HG03135 (cell line): ENCODE results near the gene VEGFC.

Experiments
- ATAC-seq: cut with Tn5 transposase; IDR thresholded peaks from one replicate; pipeline ENCODE4 v1.9.1; 2021; ENCODE audit warnings: mild to moderate bottlenecking, moderate library complexity; ENCODE audit not compliant: unreplicated experiment

The VEGFC gene

DNA sequence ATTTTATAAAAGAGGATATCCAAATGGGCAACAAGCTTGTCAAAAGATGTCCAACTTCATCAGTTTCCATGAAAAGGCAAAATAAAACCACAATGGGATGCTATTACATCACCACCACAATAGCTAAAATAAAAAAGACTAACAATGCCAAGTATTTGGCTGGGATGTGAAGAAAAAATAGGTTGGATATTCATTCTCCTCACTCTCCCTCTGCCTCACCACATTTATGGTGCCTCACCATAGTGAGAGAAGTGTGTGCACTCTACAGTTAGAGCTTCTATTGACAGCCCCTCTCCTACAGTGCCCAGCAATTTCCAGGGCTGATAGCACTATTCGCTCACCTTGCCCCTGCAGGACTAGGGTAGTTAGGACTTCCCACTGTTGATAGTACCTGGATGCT, 25.5 kb downstream of the VEGFC start:
- no peak for ATAC-seq

DNA sequence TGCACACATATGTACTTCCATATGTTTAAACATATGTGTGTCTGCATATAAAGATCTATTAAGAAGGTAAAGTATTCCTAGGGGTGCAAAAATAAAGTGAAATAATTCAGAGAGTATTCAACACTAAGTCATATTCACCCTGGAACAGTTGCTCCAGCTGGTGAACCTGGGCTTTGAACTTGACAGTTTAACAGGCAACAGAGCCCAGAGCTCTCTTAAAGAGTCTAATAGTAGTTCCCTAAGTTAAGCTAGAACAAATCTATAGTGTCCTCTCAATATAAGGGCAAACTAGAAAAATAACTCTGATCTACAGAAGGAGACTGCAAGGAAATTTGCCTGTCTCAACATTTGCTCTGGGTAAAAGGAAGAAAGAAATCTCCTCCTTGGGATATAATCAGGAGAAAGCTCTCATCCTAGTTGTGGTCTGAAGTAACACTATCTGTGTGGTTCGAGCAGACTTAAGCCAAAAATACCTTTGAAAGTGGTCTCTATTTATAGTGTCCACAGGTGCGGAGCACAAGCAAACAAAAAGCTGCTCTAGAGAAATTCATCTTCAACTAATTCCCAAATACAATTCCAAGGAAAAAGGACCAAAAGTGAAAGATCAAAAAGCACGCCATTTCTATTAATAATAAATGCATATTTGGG, 29.9 kb downstream of the VEGFC start:
- ATAC-seq: no peak

DNA sequence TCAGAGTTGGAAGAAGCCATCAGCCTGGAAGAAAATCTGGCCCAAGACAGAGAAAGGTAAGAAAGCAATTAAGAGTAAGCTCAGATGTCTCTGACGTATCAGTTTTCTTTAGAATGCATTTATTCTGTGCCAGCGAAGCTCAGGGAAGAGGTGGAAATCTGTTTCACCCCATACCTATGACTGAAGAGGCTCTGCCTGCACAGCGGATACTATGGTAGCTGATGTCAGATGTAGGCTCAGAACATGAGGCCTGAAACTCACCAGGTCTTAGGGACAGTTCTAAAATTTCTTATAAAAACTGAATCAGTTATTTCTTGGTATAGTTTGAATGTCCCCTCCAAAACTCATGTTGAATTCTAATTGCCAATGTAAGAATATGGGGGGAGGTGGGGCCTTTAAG, 30.9 kb downstream of the VEGFC start:
- ATAC-seq: no peak

DNA sequence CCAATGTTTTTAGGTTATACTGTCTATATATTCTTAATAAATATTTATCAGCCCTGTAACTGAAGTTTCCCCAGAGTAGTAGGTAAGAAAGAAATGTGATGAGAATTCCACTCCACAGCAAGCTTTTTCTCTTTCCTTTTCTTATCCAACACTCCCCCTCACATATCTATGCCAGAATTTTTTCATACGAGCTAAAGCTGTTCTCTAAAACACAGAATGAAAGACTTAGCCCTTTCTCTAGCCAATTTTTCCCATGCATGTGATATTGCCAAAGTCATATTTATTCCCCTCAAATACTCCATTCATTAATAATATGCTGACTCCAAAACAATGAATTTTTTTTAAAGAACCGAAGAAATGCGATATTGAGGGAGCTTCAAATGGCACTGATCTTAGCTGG, 32.3 kb downstream of the VEGFC start:
- ATAC-seq: no peak

DNA sequence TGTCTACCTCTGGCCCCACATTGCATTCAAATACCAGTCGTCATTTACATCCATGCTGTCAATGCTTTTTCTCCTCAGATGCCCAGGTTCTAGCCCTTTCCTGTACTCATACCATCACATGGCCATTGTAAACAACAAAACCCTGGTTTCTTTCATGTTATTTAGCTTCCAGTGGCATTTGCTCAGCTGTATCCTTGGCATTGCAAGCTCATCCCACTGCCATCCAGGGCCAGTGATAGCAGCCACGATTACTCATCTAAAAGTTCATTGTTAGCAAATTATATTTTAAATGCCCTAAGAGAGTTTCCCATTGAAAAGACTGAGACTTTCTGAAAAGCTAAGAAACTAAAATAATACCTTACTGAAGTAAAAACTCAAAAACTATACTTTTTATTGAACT, 34.0 kb downstream of the VEGFC start:
- no peak for ATAC-seq

DNA sequence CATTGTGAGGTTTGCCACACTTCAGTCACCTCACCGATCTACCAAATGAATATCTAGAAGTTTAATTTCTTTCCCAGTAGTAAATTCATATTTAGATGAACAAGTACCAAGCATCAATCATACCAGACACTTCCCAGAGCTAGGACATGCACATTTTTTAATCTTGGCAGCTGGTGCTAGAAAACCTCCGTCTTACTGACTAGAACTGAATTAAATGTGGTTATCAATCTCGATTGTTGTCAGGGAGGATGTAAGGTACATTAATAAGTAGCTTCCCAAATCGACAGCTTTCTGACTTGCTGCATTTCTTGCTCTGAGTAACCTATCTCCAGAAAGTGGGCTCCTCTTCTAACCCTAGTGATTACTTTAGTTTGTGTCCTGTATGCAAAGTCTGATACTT, 34.4 kb downstream of the VEGFC start:
- ATAC-seq: no peak

DNA sequence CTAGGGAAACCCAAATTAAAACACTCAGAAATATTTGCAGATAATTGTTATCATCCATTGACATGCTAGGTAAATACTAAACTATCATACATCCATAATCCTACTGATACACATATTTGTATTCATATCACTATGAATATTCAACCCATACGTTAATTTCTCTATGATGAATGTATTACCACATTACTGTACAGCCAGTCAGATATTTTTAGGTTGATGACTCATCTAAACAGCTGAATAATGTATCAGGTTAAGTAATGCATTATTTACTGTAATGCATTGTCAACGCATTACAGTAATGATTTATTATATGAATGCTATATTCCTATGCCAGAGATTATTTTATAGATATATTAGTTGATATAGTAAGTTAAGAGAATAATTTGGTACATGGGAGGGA, 37.1 kb downstream of the VEGFC start:
- ATAC-seq: no peak

DNA sequence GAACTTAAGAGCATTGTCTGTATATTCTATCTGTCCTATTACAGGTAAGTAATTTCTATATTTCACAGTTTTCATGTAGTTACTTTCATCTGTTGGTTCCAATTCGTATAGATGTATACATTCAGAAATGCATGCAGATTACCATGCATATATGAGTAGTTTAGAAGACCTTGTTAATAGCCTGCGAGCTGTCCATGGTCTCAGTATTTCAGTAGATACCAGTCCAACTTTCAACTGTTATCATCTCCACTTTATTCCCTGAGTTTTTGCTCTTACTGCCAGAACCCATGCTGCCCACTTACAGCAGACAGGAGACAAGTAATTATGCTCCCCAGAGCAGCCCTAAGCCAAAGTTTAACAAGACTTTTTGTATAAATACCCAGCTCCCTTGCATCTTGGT, 37.7 kb downstream of the VEGFC start:
- ATAC-seq: no peak

DNA sequence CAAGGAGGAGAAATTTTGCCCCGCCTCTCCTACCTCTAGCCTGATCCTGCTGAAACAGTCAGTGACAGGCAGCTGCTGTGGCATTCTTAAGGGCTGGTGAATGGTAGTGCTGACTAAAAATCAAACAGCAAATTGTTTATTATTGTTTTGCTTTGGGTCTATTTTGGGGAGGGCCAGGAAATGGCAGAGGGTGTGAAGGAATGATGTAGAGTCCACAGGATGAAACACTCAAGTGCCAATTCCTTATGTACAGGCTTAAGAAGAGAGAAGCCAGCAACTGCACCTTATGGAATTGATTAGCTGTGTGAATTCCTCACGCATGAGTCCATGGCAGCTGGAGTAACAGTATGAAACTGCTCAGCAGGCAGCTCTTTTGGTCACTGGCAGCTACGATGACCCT, 39.7 kb downstream of the VEGFC start:
- no peak for ATAC-seq

DNA sequence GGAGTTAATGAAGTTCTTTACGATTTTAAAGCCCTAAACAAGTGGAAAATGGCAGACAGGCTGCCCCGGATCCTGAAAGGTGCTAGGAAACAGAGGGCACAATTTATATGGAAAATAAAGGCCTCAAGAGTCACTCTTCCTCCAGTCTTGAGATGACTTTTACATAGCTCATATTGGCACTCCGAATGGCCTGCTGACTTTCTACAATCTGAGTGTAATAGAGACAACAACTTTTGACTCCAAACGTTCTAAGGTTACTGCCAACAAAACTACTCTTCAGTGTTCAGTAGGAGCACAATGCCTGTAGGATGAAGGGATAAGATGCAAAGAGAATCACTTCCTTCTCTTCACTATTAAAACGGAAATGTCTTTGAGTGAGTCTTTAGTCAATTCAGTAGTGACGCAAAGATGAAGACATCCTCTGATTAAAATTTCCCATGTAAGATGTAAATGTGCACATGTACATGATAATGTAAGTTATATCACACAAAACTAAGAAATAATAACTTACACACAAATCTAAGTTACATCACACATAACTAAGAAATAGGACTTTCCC, 40.5 kb downstream of the VEGFC start:
- no peak for ATAC-seq

DNA sequence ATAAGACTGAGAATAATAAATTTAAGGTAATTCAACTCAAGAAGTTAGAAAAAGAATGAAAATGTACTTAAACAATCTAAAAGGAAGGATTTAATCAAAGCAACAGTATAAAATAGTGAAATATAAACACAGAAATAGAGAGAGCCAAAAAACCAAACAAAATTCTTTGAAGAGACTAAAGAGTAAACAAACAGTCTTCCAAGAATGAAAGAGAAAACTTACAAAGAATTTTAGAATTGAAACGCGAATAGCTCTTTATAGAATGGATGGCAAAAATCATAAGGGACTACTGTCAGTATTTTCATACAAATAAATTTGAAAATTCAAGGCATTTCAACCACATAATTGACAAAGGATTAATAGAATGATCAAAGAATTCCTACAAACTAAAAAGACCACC, 41.7 kb downstream of the VEGFC start:
- no peak for ATAC-seq

DNA sequence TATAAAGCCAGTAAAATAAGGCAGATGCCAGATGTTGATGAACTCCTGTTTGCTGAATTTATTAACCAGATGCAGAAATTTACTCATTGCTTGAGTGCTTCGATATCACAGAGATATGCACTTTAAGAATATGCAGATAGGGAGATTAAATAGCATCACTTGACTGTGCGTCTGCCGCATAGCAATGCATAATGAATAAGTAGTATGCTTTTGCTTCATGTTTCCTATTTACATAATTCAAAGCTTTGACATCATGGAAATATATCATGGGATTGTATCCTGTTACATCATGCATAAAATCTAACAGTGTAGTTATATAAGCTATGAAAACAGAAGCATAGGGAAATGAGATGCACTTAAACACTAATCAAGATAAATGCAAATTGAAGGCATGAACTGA, 45.9 kb downstream of the VEGFC start:
- ATAC-seq: no peak

DNA sequence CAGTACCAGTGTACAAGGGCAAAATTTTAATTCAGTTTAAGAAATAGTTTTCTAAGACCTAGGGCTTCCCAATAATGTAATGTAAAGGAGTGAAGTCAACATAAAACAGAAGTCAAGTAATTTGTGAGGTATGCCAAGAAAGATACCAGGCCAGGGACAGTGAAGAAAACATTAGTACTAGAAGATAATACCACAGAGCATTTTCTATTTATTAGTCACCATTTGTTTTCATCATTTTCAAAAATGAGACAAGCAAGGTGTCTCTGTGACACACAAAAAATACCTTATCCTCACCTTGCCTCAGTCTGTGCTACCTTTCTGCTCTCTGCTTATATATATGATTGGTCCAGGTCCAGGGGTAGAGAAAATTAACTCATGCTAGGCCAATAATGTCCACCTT, 46.8 kb downstream of the VEGFC start:
- ATAC-seq: no peak

DNA sequence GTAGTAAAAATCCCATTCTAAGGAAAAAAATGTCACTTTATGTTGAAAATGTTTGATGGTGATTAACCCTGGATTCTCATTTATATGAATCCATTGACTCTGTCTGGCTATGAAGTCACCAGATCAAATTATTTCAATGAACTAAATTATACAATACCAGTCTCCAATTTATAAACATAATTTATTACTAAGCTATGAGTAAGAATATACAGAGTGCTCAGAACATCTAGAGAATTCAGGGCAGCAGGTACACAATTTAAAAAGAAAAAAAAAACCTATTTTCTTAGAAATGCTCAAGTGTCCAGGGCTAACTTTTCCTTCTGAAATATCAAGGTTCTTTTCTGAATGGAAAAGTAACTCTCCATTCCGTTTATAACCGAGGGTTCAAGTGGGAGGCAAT, 48.6 kb downstream of the VEGFC start:
- ATAC-seq: no peak

DNA sequence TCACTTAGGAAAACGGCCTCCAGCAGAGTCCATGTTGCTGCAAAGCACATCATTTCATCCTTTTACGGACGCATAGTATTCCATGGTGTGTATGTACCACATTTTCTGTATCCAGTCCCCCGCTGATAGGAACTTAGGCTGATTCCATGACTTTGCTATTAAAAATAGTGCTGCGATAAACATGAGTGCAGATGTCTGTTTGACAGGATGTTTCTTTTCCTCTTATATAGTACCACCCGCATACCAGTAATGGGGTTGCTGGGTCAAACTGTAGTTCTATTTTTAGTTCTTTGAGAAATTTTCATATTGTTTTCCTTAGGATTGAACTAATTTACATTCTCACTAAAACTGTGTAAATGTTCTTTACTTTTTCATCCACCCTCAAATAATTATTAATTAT, 50.5 kb downstream of the VEGFC start:
- ATAC-seq: no peak

DNA sequence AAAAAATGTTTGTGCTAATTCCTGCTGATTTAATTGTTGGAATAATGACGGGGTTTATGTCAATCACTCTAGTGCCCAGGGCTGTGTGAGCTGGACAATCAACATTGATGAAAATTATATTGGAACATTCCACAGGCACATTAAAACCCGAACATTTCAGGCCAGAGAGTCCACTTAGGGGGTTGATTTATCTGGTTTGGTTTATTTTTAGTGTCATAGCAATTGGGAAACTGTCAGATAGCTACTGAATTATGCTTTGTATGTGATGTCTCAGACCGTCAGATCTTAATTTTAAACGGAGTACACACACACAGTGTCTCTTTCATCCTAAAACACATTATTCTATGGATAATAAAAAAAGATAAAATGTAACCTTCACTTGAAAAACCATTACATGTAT, 51.5 kb downstream of the VEGFC start:
- no peak for ATAC-seq

DNA sequence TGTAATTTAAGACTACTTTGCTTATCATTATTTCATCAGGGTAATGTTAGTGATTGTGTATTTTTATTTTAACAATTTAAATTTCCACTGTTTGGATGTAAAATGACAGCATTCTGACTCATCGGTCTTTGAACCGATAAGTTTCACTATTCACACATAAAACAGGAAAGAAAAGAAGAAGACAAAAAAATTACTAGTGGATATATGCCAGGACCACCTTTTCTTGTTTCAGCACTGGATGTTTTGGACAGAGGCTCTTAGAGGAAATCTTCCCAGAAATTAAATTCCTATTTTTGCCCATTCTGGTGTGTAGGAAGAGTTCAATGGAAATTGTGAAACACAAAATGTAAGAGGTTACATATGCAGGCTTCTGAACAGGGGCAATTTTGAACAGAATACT, 57.4 kb downstream of the VEGFC start:
- ATAC-seq: no peak

DNA sequence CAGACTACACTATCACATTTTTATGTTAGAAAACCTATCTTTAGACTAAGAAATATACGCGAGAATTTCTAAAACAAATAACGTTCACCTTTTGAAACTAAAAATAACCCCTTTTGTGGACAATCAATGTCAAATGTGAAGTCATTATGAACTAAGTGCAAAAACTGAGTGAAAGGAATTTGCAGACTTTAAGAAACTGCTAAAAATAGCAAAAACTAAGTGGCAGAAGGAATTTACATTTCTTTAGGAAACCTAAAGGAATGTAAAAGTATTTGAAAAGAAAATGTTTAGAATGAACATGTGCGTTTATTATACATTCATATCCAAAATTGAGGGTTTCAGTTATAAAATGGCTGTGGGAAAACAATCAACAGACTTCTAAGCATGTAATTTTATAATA, 58.3 kb downstream of the VEGFC start:
- ATAC-seq: no peak

DNA sequence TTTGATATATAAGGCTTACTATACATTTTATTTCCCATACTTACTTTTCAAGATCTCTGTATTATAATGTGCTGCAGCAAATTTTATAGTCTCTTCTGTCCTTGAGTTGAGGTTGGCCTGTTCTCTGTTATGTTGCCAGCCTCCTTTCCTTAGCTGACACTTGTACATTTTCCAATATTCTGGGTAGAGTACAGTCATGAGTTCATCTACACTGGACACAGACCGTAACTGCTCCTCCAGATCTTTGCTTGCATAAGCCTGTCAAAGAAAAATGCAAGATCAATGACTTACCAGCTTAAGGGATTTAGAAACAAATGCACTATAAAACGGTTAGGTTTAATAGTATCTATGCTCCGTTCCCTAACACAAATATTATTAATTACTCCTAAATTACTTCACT, 63.2 kb downstream of the VEGFC start:
- no peak for ATAC-seq

DNA sequence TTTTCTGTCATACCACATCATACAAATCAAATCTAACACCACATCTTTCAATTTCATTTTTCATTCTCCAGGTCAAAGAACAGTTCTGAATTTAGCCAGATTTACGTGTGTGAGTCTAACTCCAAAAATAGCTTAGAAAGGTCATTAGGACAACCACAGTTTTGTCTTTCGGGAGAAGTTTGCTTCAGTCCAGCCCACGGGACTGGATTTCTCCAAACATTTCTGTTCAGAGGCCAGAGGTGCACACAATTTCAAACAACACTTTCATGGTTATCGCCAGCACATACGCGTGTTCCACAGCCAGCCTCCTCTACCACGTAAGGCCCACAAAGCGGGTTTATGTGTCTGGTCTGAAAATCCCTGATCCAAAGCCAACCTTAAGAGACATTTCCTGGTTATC, 65.9 kb downstream of the VEGFC start:
- no peak for ATAC-seq

DNA sequence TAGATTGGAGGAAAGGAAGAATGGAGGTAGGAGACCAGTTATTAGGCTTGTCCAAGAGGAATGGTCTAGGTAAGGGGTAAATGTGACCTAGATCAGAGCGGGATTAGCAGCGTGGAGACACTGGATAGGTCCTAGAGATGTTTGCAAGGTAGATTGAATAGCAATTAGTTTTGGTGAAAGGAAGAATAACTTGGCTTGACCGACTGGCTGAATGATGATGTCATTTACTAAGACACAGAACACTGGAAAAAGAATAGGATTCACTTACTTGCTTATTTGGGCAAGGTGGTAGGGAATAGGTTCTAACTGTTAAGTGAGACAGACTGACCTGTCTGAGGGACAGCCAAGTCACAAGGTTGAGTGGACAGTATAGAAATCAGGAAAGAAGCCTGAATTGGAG, 71.3 kb downstream of the VEGFC start:
- no peak for ATAC-seq

DNA sequence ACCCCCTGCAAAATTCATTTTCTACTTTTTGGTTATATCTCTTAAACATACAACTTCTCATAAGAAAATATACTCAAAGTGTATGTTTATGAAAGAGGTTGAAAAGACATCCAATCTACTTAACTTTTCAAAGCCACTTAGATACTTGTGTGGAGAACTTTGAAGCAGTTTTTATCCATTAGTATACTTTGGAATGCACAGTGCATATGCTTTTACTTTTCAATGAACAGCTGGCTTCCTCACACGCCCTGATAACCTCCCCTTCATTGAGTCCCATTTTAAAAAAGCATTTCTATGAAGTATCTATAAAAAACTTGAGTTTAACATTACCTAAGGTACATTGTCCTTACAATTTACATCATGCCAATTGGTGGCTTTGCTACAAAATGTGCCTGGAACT, 73.8 kb downstream of the VEGFC start:
- no peak for ATAC-seq

DNA sequence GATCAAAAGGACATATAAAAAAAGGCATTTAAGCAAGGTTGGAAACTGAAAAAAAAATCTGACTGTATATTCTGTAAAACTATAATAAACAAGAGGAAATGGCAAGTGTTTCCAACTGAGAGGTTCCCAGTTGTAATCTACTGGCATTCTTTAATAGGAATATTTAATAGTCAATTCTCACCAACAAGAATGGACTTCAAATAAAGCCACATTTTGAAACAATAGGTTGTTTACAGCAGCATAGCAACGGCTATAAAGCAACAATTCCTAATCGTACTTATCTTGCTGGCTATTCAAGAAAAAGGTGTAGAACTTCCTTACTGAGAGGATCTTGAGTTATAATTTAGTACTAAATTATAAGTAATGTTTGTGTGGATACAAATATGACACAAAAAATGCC, 75.5 kb downstream of the VEGFC start:
- ATAC-seq: no peak
